HG03135 (cell line): ENCODE measurements around the gene FHL1.
"Not testable (repeated sequence)": the region's sequence is repeated elsewhere in the genome, so short reads cannot be mapped to it uniquely, and the experiment has no call there.

Source experiments
- ATAC-seq: cut with Tn5 transposase; IDR thresholded peaks from one replicate; pipeline ENCODE4 v1.9.1; 2021; ENCODE audit warnings: mild to moderate bottlenecking, moderate library complexity; ENCODE audit not compliant: unreplicated experiment

The FHL1 gene

GRCh38 chrX:136147315-136147901 lies at the start of gene FHL1:
FHL1 (plus strand) TSS chrX:136147533.
- no peak for ATAC-seq

GRCh38 chrX:136097871-136098805 lies 49.2 kb upstream of the FHL1 start:
- no peak for ATAC-seq

GRCh38 chrX:136104936-136105335 lies 42.4 kb upstream of the FHL1 start:
- no peak for ATAC-seq

- no peak for ATAC-seq
Measured at GRCh38 chrX:136106920-136107528, 40.3 kb upstream of the FHL1 start.

- ATAC-seq, result not testable (repeated sequence)
Measured at GRCh38 chrX:136108905-136109304, 38.4 kb upstream of the FHL1 start.

GRCh38 chrX:136112286-136112685 lies 35.0 kb upstream of the FHL1 start:
- no peak for ATAC-seq

- no peak for ATAC-seq
Measured at GRCh38 chrX:136112778-136113177, 34.6 kb upstream of the FHL1 start.

- ATAC-seq, result no peak
Measured at GRCh38 chrX:136115126-136115903, 32.0 kb upstream of the FHL1 start.

GRCh38 chrX:136115904-136116297 lies 31.4 kb upstream of the FHL1 start:
- ATAC-seq, result no peak

GRCh38 chrX:136121788-136122187 lies 25.5 kb upstream of the FHL1 start:
- ATAC-seq, result no peak

- no peak for ATAC-seq
Measured at GRCh38 chrX:136122207-136122606, 25.1 kb upstream of the FHL1 start.

- ATAC-seq, result no peak
Measured at GRCh38 chrX:136125106-136125505, 22.2 kb upstream of the FHL1 start.

GRCh38 chrX:136126371-136126770 lies 21.0 kb upstream of the FHL1 start:
- ATAC-seq, result no peak

- no peak for ATAC-seq
Measured at GRCh38 chrX:136126872-136127406, 20.4 kb upstream of the FHL1 start.

- ATAC-seq, result no peak
Measured at GRCh38 chrX:136128743-136129142, 18.6 kb upstream of the FHL1 start.

- ATAC-seq, result no peak
Measured at GRCh38 chrX:136130931-136131833, 16.2 kb upstream of the FHL1 start.

- no peak for ATAC-seq
Measured at GRCh38 chrX:136138939-136139338, 8.4 kb upstream of the FHL1 start.

GRCh38 chrX:136141569-136141968 lies 5.8 kb upstream of the FHL1 start:
- no peak for ATAC-seq

GRCh38 chrX:136142592-136142991 lies 4.7 kb upstream of the FHL1 start:
- ATAC-seq, result no peak

- ATAC-seq, result no peak
Measured at GRCh38 chrX:136143711-136144110, 3.6 kb upstream of the FHL1 start.
